Measurements from ENCODE around the gene OSCAR.

Gene OSCAR

GRCh38 chr19:54100561-54100960, at the start of gene OSCAR:
TSS of gene OSCAR (minus strand) at chr19:54100803. CDS start at chr19:54100792, 11 bp downstream.
- DNase-seq (ENCODE audit: low read depth in 2 of 2) = no peak

GRCh38 chr19:54149021-54149812, 48.6 kb upstream of the OSCAR start:
- DNase-seq (ENCODE audit: low read depth in 2 of 2) = no peak

- no peak for DNase-seq (ENCODE audit: low read depth in 2 of 2)
Observed at GRCh38 chr19:54148158-54148557, 47.6 kb upstream of the OSCAR start.

GRCh38 chr19:54147676-54148075, 47.1 kb upstream of the OSCAR start:
- DNase-seq (ENCODE audit: low read depth in 2 of 2) = no peak

- DNase-seq (ENCODE audit: low read depth in 2 of 2) = no peak
Observed at GRCh38 chr19:54145541-54146158, 45.0 kb upstream of the OSCAR start.

DNA sequence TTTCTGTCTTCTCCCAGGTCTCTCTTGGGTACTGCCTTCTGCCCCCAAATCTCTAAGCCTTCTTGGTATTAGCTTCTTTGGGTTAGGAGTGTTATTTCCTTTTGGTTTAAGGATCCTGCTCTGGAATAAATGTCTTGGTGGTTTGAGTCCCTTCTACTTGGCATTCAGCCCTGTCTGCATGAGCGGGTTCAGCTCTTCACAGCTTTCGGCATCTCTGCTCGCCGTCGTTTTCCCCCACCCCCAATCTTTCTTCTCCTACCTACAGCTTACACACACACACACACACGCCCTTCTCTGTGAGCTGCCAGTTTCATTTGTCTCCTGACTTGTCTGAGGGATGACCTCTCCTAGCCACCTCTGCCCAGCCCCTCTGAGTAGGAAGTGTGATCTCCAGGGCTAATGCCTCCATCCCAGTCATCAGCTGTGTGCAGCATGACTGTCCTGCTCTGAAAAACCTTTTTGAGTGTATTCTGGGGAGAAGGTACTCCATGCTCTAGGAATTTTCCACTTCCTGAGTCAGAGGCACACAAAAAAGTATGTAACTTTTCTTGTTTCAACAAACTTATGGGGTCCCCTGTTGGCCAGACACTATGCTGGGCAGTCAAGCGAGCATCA, 41.7 kb upstream of the OSCAR start:
- no peak for DNase-seq (ENCODE audit: low read depth in 2 of 2)

DNA sequence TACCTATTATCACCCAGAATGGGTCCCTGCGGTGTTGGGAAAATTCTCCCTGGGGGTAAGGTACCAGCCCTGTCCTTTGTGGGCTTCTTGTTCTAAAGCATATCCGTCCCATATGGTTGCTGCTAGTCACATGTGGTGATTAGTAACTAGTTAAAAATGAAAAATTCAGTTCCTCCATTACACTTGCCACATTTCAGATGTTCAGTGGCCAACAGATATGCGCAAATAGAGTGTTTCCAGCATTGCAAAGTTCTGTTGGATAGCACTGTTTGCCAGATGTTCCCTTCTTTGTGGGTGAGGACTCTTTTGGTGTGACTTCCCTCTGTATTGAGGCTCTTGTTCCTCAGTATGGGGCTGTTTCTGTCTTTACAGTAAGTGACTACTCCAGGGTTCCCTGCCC, 40.8 kb upstream of the OSCAR start:
- DNase-seq (ENCODE audit: low read depth in 2 of 2) = no peak

DNA sequence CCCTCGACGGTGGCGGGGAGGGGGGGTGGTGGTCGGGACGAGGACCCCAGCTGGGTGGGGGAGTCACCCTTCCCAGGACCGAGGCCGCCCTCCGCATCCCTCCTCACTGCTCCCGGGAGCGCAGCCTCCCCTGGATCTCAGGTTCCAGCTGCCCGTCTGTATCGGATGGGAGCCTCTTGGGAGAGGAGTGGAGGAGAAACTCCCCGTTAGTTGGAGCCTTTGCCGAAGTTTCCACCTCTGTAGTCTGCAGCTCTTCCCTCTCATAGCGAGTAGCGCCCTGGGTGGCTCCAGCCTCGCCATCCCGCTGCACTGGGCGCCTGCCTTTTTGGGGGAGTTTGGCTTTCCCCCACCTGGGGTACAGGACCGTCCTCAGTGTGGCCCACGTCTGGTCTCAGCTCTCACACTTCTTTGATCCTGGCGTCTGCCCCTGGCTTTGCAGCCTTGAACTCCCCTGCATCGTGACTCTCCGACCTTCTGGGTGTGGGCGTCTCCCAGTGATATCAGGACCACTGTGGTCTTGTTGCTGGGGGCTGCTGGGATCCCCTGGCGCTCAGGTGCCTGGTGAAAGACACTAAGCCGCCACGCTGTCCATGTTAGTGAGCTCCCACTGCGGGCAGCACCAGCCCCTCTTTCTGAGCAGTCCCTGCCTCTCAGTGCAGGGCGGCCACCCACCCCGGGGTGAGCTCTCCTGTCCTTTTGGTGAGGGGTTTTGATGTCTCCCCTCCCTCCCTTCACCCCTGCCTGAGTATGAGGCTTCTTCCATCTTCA, 38.1 kb upstream of the OSCAR start:
- DNase-seq (ENCODE audit: low read depth in 2 of 2) = no peak

DNA sequence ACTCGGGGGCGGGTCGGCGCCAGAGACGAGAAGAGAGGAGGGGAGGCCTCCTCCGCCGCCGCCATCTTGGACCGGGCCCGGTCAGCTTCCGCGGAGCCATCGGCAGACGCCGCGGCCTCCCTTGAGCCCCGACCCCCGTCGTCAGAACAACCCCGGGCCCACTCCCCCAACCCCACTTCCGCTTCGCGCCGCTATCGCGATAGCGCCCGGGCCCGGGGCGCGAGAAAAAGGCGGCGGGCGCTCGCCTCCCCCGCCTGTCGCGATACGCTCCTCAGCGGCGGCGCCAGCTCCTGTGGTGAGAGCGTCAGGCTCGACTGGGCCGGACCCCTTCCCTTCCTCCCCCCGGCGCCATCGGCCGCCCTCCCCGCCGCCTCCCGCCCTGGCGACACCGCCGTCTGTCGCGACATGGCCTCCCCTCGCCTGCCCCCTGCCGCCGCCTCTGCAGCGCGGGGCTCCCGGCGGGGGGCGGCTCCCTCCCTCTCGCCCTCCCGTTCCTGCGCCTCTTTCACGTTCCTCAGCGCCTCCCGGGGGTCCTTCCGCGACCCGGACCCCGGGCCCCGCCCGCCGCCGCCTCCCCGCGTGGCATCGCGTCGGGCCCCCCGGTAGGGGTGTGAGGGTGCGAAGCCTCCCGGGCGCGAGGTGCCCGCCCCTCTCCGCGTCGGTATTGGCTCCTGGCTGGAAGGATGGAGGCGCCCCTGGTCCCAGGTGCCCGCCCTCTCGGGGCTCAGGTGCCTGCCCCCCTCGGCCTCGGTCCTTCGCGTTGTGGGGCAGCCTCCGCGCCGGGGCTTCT, 37.3 kb upstream of the OSCAR start, which contains the start of gene CNOT3:
CNOT3 (plus strand) TSS at position 64 of the 790 bp plus-strand sequence. CDS start 5,217 bp downstream, outside the sequence.
- DNase-seq (ENCODE audit: low read depth in 2 of 2) = peak in 1 of 2 donors; percentile 21

DNA sequence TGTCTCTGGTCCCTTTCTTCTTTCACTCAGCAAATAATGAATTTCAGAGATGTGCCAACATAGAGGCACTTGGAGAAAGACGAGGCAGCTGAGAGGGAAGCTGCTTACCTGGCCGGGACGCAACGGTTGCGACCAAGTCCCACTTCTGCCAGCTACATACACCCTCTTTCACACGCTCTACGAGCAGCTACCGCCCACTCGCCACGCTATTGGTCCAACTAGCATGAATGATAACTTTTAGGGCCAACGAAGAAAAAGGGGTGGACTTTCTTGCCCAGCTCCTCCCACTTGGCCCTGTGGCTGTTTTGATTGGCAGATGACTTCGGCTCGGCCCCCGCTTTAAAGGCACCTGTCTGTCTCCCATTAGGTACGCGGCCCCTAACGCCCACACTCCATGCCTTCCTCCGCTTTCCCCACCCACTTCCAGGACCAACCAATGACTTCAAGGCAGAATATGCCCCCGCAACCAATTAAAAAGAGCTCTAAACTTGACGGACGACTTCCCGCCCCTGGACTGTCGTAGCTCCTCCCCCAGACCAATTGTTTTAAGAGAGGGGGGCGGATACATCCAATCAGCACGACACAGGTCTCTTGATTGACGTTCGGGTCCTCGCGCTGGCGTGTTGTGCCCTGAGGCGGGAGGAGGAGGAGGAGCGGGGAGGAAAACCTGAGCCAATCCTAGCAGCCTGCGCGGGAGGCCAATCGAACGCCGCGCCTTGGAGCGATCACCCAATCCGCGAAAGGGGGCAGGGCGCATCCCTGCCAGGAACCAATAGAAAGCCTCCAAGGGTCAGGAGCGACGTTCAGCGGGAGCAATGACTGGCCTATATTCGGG, 36.5 kb upstream of the OSCAR start:
- DNase-seq (ENCODE audit: low read depth in 2 of 2) = peak; percentile 95 to 97

DNA sequence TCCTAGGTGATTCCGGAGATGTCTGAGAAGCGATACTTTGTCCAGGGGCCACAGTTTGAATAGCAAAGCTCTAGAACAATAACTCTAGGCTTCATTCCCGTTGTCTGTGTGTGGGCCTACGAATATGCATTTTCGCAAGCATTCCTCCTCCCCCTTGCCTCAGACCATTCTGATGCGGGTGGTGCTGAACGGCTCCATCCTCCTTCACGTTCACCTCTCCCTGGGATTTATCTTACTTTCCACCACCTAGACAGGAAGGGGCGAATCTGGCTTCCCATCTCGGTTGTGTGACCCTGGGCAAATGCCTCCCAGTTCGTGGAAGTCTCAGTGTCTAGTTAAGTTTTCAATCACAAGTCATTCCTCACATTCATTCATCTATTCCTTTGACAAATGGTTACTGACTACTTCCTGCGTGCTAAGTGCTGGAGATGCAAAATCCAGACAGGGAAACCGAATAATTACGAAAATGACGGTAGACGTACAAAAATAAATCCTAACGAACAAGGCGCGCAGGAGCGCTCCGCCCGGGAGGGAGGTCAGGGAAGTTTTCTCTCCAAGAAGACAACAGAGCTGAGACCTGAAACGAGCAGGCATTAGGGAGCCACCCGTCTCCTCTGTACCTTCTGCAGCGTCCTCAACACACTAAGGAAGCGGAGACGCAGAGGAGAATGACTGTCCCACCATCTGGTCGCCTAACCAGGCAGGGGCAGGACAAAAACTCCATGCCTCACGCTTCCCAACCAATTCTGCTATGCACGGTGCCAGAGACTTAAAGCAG, 35.7 kb upstream of the OSCAR start:
- DNase-seq (ENCODE audit: low read depth in 2 of 2) = no peak

DNA sequence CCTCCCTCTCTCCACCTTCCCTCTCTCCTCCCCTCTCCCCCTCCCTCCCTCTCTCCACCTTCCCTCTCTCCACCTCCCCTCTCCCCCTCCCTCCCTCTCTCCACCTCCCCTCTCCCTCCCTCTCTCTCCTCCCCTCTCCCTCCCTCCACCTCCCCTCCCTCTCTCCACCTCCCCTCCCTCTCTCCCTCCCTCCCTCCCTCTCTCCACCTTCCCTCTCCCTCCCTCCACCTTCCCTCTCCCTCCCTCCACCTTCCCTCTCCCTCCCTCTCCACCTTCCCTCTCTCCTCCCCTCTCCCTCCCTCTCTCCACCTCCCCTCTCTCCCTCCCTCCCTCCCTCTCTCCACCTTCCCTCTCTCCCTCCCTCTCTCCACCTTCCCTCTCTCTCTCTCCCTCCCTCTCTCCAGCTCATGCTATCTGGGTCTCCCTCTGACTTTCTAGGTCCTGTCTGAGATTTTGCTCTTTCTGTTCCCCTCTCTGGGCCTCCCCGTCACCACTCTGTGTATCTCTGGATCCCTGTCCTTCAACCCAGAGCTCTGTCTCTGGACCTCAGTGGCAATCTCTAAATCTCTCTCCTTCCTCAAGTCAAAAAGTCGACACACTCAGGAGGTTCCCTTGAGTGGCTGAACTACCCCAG, 33.5 kb upstream of the OSCAR start:
- no peak for DNase-seq (ENCODE audit: low read depth in 2 of 2)

- DNase-seq (ENCODE audit: low read depth in 2 of 2) = no peak
Observed at GRCh38 chr19:54133312-54133956, 32.8 kb upstream of the OSCAR start.

DNA sequence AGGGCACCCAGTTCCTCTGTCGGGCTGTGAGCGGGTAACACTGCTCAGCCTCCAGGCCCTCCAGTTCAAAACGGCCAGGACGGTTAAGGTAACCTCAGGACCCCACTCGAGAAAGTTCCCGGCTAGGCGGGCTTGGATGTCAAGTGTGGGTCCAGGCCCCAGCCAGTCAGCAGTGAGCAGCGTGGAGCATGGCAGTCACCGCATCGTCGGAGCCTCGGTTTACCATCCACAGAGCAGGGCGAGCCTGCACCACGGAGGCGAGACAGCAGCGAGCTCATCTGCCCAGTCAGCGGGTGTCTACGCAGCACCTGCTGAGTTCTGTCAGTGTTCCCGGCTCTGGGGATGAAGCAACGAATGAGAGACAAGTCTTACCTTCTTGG, 29.0 kb upstream of the OSCAR start:
- DNase-seq (ENCODE audit: low read depth in 2 of 2) = no peak

DNA sequence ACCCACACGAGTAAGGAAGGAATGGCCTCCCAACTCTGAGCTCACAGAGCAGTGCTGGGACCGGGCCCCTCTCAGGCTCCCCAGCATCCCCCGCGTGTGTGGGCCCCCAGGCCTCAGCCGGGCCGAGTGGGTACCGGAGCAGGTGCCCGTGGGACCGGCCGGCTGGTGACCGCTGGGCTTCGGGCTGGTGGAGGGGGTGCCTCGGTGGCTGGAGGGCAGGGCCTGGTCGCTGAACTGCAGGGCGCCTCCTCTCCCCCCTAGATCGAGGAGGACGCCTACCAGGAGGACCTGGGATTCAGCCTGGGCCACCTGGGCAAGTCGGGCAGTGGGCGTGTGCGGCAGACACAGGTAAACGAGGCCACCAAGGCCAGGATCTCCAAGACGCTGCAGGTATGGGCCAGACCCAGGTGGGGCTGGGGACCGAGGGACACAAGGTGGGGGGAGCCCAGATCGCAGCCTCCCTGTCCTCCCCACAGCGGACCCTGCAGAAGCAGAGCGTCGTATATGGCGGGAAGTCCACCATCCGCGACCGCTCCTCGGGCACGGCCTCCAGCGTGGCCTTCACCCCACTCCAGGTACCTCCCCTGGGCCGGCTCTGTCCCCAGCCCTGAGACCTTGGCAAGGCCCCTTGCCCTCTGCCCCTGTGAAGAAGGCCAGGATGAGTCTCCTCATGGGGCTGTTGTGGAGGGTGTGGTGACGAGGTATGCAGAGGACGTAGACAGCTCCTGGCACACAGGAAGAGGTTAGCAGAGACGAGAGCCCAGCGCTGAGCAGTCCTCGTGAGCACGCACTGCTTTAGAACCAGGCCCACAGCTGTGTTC, 28.4 kb upstream of the OSCAR start:
- DNase-seq (ENCODE audit: low read depth in 2 of 2) = no peak

DNA sequence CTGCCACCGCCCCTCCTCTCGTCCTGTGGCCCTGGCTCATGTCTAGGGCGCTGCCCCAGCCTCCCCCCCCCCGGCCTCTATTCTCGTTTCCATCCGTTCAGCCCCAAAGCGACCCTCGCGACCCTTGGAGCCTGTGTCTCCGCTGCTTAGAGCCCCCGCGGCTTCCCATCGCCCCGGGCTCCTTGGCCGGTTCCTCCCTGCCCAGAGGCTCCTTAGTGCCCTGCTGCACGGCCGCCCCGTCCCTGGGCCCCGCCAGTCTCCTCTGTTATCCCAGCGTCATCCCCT, 27.8 kb upstream of the OSCAR start:
- DNase-seq (ENCODE audit: low read depth in 2 of 2) = no peak

DNA sequence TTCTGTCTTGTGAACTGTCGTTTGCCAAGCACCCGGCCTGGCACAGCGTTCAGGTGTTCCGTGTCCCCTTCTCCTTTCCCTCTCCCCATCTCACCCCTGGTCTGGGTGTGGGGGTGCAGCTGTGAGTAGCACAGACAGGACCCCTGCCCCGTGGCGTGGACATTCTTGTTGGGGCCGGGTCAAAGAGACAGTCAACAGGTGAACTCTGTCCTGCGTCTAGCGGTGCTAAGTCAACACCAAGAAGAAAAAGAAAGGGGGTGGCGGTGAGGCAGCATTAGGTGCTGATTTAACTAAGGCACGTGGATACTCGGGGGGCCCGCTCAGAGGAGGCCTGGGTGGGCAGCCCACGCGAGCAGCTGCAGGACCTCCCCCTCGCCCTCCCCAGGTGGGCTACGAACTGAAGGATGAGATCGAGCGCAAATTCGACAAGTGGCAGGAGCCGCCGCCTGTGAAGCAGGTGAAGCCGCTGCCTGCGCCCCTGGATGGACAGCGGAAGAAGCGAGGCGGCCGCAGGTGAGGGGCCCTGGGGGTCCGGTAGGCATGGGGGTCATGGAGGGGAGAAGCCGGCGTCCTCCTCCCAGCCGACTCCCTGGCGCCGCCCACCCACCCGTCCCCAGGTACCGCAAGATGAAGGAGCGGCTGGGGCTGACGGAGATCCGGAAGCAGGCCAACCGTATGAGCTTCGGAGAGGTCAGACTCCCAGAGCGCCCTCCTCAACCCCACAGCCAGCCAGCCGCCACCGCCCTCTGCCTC, 27.3 kb upstream of the OSCAR start:
- DNase-seq (ENCODE audit: low read depth in 2 of 2) = no peak

Measured in stimulated activated CD4-positive, alpha-beta T cell treated with anti-CD3 and anti-CD28 coated beads, Interleukin-1b, Interleukin-23, amount 100 ng/mL, for 4 hours (primary cell).